K562 (cell line): ENCODE measurements around the gene RNF115. TPM values are rescaled to one million over a fixed set of nuclear protein-coding genes. Genes with fewer than 3 reads are reported as not detected.

Source experiments
- CXXC5 ChIP-seq: fragments of 250-450 bp; sonication (Bioruptor Pico); IDR thresholded peaks from 2 replicates; pipeline ENCODE4 v1.8.0; 2022; ENCODE audit warnings: inconsistent platforms, mild to moderate bottlenecking, moderate library complexity
- DDX20 ChIP-seq: fragments of 450-650 bp; IDR thresholded peaks from 2 replicates; pipeline ENCODE4 v1.6.1; 2016; ENCODE audit warnings: missing genetic modification characterization, low read depth, mild to moderate bottlenecking, missing compliant biosample characterization, moderate library complexity
- HNRNPH1 ChIP-seq: fragments of 200-400 bp; formaldehyde crosslinking; optimal IDR thresholded peaks from 2 replicates; pipeline ENCODE3; 2017; ENCODE audit warnings: low read depth, mild to moderate bottlenecking, low read length, moderate library complexity
- IRF1 ChIP-seq: sonication (generic); formaldehyde crosslinking; IDR thresholded peaks from 2 replicates; pipeline ENCODE4 v1.8.0; 2022; ENCODE audit warnings: missing genetic modification reagents, mild to moderate bottlenecking, borderline replicate concordance
- KLF1 ChIP-seq: fragments of 450-650 bp; IDR thresholded peaks from 2 replicates; pipeline ENCODE4 v1.6.1; 2016; ENCODE audit warnings: missing genetic modification characterization, missing compliant biosample characterization
- OTX1 ChIP-seq: fragments of 450-650 bp; formaldehyde crosslinking; IDR thresholded peaks from 2 replicates; pipeline ENCODE4 v1.4.0; 2022; ENCODE audit warnings: mild to moderate bottlenecking
- PTRF ChIP-seq: fragments of 450-650 bp; IDR thresholded peaks from 2 replicates; pipeline ENCODE4 v1.6.1; 2016; ENCODE audit warnings: mild to moderate bottlenecking, missing genetic modification characterization, missing compliant biosample characterization
- SNIP1 ChIP-seq: fragments of 450-650 bp; IDR thresholded peaks from 2 replicates; pipeline ENCODE4 v1.7.1; 2017; ENCODE audit warnings: low read depth, mild to moderate bottlenecking
- TCF15 ChIP-seq: fragments of 250-450 bp; sonication (Bioruptor Pico); IDR thresholded peaks from 2 replicates; pipeline ENCODE4 v1.8.0; 2022; ENCODE audit warnings: moderate library complexity, mild to moderate bottlenecking, inconsistent platforms
- ZBTB43 ChIP-seq: sonication (generic); formaldehyde crosslinking; IDR thresholded peaks from 2 replicates; pipeline ENCODE4 v1.8.0; 2023; ENCODE audit warnings: mild to moderate bottlenecking, missing genetic modification reagents
- ZKSCAN8 ChIP-seq: fragments of 200-800 bp; sonication (Bioruptor generic); IDR thresholded peaks from 2 replicates; pipeline ENCODE4 v1.6.1; 2016; ENCODE audit warnings: missing genetic modification characterization, missing compliant biosample characterization
- ZNF512 ChIP-seq: IDR thresholded peaks from 2 replicates; pipeline ENCODE4 v1.6.1; 2016; ENCODE audit warnings: missing genetic modification characterization, missing compliant biosample characterization
- ZNF639 ChIP-seq, 2 experiments: fragments of 200-800 bp in 1 of 2; sonication (Bioruptor generic) in 1 of 2; sonication (generic) in 1 of 2; formaldehyde crosslinking in 1 of 2; IDR thresholded peaks in 1 of 2; conservative IDR thresholded peaks in 1 of 2; 2 replicates each; pipeline versions ENCODE4 v1.5.0 to v1.6.1; 2016 to 2020; ENCODE audit warnings: missing compliant biosample characterization in 1 of 2, missing genetic modification characterization in 1 of 2, missing genetic modification reagents in 1 of 2
- ZNF785 ChIP-seq: fragments of 250-450 bp; sonication (Bioruptor Pico); IDR thresholded peaks from 2 replicates; pipeline ENCODE4 v1.4.0; 2020; ENCODE audit warnings: mild to moderate bottlenecking
- polyA plus RNA-seq, 8 experiments: library from polyadenylated mRNA; depleted of rRNA in 4 of 8; stranded (reverse) in 5 of 8; unstranded in 3 of 8; fragments of >200 nt; fragmentation: Nextera tagmentation in 2 of 8; fragmentation: Illumina TruSeq in 1 of 8; extraction: Ambion mirVana in 2 of 8; extraction: Trizol in 1 of 8; gene quantifications; 2 replicates each; pipeline versions ENCODE4 v1.2.1 to v1.2.3, GENCODE V29; 2011 to 2014; ENCODE audit warnings: inconsistent platforms in 1 of 8, missing spikeins in 1 of 8
- total RNA-seq, 7 experiments: library from RNA; depleted of rRNA in 6 of 7; stranded (reverse); fragments of >200 nt in 6 of 7; fragmentation: Illumina TruSeq in 2 of 7; extraction: Trizol in 2 of 7; gene quantifications; 2 replicates each; pipeline versions ENCODE4 v1.2.1 to v1.2.3, GENCODE V29; 2011 to 2021; ENCODE audit warnings: low replicate concordance in 1 of 7

RNF115 gene
- total and polyA plus RNA-seq, 9 of the 15 experiments (the other 6 are each of a cell fraction or from before 2014, with no cell fraction given) = 1.9 to 14.3 (median 9.5) TPM

GRCh38 chr1:145828367-145829026, 4.6 kb upstream of the RNF115 start (continued):
- TF ChIP-seq ZNF639 (CRISPR knock-in tag; conservative IDR thresholded peaks at IDR 0.05 in 1 of 2, IDR thresholded peaks at IDR 0.05 in 1 of 2) (no peak), HNRNPH1 (no peak), OTX1 (CRISPR knock-in tag) (no peak), PTRF (tag) (no peak), ZNF512 (no peak), ZNF785 (no peak), KLF1 (tag) (no peak), SNIP1 (no peak), TCF15 (CRISPR knock-in tag) (no peak), ZKSCAN8 (CRISPR knock-in tag) (0 out of 2 replicates have a peak, but pooled peaks have one; percentile 41), CXXC5 (CRISPR knock-in tag) (0 out of 2 replicates have a peak, but pooled peaks have one; percentile 27), DDX20 (tag) (no peak), IRF1 (CRISPR knock-in tag) (no peak), ZBTB43 (CRISPR knock-in tag) (no peak)
